ENCODE data around the gene C19orf85. TPM values are rescaled to one million over a fixed set of nuclear protein-coding genes. Genes with fewer than 3 reads are reported as not detected.
A peak's percentile ranks its signal among the peaks of the same experiment; 100 is the strongest.
"Not testable (repeated sequence)": the region's sequence is repeated elsewhere in the genome, so short reads cannot be mapped to it uniquely, and the experiment has no call there.

Gene C19orf85
- 3.9 TPM for total RNA-seq (ENCODE audit: insufficient read depth, low replicate concordance)

DNA sequence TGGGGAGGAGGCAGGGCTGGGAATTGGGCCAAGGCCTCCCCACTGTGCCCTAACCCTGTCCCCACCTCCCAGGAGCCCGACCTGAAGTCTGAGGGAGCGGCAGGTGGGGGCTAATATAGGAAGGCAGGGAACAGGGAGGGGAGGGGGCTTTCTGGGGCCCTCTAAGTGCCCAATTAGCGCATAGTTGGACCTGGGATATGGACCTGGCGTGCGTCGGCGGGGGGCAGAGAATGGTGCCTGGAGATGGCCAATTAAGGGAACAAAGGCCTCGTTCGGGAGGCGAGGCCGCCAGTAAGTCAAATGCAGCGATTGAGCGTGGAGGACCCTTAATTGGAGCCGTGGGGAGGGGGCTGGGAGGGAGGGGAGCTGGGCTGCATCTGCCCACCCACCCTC is at the start of gene C19orf85:
Gene C19orf85 (minus strand): TSS at position 90 of the 393 bp plus-strand sequence. CDS start 197 bp downstream, outside the sequence.
- no peak for DNase-seq (ENCODE audit: low spot score)

DNA sequence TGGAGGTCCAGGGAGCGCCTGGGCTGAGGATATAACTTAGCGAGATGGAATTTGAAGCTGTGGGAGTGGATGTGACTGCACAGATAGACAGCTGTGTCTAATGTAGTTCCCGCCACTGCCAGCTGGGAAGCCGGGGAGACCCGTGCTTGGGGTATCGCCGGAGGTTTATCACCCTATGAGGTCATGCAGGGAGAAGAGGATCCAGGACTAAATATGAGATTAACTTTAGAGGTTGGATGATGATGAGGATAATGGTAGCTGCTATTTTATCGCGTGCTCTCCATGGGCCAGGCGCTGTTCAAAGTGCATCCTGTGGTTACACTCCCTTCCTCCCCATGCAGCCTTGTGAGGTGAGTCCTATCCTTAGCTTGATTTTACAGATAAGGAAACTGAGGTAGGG is 43.6 kb upstream of the C19orf85 start:
- no peak for DNase-seq (ENCODE audit: low spot score)

DNA sequence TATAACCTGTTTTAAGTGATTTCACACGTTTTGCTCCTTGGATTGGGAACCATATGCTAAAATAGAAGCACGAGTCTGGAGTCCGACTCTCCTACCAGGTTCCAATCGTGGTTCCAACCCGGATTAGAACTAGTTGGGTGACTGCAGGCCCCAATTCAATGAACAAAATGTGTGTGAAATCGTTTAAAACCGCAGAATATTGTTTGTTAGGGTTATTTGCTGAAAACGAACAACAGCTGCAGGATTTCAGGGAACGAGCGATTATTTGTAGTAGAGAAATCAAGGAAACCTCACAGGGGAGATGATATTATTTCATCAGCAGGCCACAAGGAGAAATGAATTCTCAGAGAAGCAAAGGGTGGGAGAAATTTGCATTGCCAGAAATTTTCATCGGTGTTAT is 40.4 kb upstream of the C19orf85 start:
- no peak for DNase-seq (ENCODE audit: low spot score)

DNA sequence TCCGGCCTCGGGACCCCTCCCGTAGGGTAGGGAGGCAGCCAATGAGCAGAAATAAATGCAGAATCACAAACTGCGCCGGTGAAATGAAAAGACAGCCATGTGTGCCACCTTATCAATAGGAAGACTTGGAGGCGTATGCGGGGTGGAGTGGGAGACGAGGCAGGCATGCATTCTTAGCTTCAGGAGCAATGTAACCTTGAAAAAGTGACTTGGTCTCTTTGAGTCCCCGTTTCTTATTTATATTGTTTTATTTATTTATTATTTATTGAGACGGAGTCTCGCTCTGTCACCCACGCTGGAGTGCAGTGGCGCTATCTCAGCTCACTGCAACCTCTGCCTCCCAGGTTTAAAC is 39.7 kb upstream of the C19orf85 start:
- no peak for DNase-seq (ENCODE audit: low spot score)

DNA sequence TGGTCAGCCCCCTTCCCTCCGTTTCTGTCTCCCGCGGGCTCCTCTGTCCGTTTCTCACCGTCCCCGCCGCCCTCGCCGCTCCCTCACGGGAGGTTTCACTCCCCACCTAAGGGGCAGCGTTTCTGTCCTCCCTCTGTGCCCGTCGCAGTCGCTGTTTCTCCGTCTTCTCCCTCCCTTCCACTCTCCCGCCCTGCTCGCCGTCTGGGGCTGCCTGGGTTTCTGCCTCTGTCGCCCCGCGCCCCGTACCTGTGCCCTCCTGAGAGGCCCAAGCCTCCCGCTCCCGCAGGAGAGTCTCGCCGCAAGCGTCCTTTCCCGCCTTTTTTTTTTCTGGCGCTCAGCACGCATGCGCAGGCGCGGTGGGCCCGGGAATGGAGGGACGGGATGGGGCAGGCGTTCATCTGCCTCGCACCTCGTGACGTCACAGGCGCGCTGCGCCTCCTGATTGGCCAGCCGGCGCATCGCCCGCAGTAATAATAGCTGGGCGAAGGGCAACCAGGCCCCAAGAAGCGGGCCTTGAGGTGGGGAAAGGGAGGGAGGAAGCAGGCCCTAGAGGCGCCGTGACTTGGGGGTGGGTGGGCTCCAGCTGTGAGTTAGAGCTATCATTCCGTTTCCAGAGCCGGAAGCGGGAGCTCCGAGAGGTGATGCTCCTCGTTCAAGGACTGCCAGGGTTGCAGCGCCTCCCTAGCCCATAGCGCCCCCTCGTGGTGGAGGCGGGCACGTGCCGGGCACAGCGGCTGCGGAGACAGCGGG is 39.1 kb upstream of the C19orf85 start:
- DNase-seq (ENCODE audit: low spot score): peak; percentile 94

DNA sequence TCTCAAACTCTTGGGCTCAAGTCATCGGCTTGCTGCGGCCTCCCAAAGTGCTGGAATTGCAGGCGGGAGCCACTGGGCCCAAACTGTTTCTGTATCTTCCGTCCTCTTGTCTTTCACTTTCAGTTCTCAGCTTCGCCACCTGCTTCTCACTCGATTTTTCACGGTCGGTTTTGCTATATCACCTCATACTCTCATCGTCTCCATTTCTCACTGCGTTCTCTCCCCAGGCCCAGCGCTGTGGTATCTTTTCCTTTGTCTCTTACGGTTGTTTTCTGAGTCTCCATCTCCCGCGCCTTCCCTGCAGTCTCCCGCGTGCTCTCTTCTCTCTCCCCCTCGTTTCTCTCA is 38.6 kb upstream of the C19orf85 start:
- DNase-seq (ENCODE audit: low spot score): no peak

DNA sequence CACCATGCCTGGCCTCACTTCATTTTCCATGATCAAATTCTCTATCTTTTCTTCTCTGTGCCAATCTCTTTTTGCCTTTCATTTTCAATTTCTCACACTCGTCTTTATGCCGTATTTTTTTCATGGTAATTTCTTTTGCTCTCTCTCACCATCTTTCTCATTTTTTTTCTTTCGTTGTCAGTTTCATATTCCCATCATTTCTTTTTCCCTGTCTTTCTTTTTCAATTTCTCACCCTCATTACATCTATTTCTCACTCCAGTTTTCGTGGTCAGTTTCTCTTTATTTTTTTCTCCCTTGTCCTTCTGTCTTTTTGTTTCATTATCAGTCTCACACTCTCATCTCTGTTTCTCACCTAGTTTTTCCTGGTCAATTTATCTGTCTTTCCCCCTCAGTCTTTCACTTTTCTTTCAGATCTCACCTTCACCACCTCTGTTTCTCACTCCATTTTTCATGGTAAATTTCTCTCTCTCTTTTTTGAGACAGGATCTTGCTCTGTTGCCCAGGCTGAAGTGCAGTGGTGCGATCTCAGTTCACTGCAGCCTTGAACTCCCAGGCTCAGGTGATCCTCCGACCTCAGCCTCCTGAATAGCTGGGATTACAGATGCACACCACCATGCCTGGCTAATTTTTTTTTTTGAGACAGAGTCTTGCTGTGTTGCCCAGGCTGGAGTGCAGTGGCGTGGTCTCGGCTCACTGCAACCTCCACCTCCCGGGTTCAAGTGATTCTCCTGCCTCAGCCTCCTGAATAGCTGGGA is 37.8 kb upstream of the C19orf85 start:
- no peak for DNase-seq (ENCODE audit: low spot score)

DNA sequence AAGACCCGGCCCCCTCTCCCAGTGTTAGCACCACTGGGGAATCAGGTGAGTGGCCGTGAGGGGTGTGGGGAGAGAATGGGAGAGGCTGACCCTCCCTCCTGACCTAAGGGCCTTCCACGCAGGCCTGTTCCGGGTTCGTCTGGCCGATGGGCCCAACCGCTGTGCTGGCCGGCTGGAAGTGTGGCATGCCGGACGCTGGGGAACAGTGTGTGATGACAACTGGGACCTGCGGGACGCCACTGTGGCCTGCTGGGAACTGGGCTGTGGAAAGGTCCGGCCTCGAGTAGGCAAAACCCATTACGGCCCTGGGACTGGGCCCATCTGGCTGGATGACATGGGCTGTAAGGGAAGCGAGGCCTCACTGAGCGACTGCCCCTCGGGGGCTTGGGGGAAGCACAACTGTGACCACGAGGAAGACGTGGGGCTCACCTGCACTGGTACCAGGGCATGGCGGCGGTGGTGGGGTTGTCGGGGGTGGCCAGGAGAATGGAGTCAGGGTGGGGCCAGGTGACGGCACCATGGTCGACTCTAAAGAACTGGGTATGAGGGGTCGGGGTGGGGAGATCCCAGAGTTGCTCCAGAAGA is 35.9 kb upstream of the C19orf85 start:
- DNase-seq (ENCODE audit: low spot score): no peak

DNA sequence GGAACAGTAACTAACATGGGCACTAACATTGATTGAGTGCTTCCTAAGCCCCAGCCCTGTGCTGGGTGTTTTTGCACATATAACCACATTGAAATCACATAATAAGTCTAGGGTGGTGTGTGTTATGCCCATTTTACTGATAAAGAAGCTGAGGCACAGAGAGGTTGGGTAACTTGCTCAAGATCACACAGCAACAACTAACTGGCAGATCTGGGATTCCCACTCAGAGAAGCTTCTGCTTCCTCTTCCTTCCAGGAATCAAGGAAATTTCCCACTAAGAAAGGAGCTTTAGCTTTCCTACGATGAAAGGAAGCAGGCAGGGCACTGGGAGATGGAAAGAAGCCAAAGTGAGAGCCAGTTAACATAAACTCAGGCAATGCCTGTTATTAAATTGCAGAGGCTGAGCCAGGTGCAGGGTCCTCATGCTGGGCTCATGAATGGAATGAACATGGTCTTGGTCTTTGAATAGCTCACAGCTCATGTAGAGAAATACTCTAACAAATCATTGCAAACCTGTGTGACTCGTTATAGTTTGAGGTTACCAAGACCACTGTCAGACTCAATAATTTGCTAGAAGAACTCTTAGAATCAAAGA is 33.8 kb upstream of the C19orf85 start:
- no peak for DNase-seq (ENCODE audit: low spot score)

DNA sequence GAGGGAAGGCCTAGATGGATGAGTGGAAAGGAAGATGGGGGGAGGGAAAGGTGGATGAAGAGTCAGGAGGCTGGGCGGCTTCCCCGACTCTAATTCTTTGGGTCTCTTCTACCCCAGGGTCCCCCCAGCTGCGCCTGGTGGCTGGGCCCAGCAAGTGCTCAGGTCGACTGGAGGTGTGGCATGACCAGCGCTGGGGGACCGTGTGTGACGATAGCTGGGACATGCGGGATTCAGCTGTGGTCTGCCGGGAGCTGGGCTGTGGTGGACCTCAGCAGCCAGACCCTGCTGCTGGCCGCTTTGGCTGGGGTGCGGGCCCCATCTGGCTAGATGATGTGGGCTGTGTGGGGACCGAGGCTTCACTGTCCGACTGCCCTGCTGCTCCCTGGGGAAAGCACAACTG is 33.2 kb upstream of the C19orf85 start:
- DNase-seq (ENCODE audit: low spot score): no peak

DNA sequence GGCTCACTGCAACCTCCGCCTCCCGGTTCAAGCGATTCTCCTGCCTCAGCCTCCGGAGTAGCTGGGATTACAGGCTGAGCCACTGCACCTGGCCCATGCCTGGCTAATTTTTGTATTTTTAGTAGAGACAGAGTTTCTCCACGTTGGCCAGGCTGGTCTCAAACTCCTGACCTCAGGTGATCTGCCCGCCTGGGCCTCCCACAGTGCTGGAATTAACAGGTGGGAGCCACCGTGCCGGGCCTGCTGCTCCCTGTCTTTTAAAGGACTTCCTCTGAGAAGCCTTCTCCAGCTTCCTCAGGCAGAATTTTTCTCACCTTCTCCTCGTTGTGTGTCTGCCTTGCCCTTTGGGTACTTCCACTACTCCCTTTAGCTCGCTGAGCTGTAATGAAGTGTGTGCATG is 32.3 kb upstream of the C19orf85 start:
- not testable (repeated sequence) for DNase-seq (ENCODE audit: low spot score)

DNA sequence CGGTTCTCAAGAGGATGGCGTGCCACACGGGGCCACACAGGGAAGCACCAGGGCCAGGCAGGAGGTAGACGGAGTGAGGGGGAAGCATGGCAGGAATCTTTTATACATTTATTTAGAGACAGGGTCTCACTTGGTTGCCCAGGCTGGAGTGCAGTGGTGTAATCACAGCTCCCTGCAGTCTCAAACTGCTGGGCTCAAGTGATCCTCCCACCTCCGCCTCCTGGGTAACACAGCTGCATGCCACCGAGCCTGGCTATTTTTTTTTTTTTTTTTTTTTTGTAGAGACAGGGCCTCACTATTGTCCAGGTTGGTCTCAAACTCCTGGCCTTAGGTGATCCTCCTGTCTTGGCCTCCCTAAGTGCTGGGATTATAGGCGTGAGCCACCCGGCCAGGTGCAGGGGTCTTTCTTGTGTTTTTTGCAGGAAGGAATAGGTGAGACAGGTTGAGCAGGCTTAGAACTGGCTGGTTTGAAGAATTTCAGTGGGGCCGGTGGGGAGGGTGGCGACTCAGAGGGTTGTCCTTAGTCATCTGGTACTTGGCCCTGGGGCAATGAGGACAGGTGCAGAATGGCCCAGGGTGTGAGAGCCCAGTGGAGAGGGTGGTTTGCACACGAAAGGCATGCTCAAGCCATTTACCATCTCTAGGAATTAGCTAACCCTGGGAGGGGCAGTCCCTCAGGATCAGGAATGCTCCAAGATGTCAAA is 31.2 kb upstream of the C19orf85 start:
- DNase-seq (ENCODE audit: low spot score): no peak

DNA sequence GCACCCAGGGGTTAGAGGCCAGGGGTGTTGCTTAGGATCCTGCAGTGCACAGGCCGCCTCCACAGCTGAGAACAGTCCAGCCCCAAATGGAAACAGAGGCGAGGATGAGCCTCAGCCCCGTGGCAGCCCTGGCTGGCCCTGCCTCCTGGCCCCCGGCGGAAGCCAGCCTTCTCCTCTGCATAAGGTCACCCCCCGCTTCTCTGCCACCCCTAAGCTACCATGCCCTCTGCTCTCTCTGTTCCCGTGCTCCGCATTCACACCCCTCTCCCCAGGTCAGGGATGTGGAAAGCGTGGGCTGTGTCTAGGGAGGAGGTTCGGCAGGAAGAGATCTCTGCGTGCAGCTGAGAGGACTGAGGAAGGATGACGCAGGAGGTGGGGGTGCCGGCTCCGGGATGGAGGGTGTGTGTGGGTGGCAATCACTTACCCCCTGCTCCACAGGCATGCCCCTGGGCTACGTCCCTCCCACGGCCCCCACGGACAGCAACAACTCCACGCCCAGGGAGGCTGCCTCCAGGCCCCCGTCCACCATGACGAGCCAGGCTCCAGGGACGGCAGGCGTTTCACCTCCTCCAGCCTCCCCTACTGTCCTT is 29.7 kb upstream of the C19orf85 start:
- DNase-seq (ENCODE audit: low spot score): no peak

DNA sequence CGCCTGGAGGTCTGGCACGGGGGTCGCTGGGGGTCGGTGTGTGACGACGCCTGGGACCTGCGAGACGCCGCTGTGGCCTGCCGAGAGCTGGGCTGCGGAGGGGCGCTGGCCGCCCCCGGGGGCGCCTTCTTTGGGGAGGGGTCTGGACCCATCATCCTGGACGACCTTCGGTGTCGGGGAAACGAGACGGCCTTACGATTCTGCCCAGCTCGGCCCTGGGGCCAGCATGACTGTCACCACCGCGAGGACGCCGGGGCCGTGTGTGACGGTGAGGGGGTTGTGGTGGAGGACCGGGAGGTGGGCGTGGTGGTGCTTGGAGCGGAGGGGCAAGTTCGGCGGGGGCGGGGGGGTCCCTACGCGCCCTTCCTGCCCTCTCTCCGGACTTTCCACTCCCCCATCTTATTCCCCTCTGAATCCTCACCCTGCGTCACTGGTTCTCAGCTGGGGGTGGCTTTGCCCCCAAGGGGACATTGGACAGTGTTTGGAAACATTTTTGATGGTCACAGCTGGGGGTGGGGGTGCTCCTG is 29.2 kb upstream of the C19orf85 start:
- no peak for DNase-seq (ENCODE audit: low spot score)

DNA sequence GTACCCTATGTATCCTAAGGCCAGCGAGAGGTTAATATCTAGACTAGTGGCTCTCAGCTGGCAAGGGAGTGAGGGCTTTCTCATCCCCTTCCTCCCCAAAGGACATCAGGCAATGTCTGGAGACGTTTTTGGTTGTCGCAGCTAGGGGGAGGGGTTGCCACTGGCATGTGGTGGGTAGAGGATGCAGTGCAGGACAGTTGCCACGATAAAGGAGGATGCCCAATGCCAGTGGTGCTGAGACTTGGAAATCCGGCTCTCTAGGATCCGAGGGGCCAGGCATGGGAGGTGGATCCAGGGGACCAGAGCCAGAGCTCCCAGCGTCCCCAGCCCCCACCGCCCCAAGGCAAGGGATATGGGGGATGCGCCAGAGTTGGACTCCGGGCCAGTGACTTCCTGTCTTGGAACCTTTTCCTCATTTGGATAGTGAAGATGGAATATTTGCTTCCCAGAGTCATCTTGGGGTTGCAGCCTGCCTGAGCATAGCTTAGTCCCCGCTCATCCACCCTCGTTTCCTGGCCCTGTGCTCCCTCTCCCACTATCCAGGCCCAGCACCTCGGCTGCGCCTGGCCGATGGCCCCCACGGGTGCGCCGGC is 28.6 kb upstream of the C19orf85 start:
- no peak for DNase-seq (ENCODE audit: low spot score)

DNA sequence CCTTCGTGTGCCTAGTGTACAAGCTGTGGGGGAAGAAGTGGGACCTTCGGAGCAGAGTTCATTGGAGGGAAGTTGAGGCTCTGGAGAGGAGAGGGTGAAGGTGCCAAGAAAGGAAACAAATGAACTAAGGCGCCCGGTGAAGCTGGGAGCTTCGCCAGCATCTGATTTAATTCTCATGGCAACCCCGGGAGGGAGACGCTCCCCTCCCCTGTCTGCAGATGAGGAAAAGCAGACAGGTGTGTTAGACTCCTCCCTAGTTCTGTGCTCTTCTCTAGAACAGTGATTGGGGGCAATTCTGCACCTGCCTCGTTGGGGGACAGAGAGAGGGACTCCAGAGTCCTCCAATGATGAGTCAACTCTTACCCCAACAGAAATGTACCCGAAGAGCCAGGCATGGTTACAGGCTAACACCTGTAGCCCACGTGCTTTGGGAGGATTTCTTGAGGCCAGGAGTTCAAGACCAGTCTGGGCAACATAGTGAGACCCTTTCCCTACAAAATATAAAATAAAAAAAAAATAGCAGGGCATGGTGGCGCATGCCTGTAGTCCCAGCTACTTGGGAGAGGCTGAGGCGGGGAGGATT is 27.9 kb upstream of the C19orf85 start:
- no peak for DNase-seq (ENCODE audit: low spot score)

DNA sequence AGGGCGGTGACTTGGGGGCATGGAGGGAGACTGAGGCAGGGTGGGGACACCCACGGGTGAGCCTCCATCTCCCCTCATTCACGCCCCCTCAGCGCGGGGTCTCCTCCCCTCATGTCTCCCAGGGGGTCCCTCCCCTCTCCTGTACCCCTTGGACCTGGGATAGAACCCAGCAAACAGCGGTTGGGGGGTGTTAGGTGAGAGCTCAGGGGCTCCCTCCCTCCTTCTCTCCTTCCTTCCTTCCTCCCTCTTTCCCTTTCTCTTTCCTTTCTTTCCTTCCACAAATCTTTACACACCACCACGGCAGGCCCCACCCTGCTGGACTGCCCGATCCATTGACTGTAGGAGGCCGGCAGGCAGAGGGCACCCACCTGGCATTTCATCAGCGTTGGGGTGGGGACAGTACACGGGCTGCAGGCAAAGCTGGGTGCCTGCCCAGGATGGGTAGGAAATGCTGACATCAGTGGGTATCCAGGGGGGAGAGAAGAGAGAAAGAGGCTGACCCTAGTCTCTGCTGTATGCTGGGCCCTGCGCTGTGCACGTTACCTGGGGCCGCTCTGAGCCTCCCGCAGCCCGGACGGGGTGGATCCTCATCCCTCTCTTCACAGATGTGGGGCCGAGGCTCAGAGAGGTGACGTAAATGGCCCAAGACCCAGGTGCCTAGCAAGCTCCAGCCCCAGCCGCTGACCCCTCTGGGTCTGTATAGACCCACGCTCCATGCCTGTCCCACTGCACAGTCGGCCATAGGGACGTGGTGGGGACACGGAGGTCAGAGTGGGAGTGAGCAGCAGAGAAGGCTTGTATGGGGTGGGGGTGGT is 27.2 kb upstream of the C19orf85 start:
- no peak for DNase-seq (ENCODE audit: low spot score)

DNA sequence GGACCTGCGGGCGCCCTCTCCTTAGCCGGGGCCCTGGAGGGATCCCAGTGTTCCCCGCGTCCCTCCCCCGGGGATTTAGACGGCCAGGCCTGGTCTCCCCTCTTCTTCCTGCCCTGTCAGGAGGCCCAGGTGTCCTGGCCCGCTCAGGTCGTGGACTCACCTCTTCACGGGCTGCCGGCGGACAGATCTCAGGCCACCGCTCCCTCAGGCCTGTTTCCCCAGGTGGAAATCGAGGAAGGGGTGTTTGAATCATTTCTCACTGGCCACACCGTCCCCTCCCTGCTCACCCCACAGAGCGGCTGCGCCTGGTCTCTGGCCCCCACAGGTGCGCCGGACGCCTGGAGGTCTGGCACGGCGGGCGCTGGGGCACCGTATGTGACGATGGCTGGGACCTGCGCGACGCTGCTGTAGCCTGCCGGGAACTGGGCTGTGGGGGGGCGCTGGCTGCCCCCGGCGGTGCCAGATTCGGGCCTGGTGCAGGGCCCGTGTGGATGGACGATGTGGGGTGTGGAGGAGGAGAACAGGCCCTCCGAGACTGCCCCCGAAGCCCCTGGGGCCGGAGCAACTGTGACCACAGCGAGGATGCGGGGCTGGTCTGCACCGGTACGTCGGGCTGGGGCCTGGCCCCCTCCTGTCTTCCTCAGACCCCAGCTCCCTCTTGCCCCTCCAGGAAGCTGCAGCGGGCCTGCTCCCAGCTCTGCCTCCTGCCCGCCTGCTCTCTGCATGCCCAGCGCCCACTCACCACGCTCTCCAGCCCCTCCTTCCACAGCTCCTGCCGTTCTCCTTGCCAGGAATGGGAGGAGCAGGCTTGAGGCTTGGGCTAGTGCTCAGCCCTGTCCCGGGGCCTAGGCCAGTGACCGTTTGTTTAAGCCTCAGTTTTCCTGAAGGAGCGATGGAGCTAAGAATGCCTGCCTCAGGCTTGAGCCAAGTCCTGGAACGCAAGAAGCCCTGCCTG is 26.2 kb upstream of the C19orf85 start:
- DNase-seq (ENCODE audit: low spot score): no peak
